Astrocyte of the cerebellum (primary cell): ENCODE data around the gene MALSU1.

Experiments used
- DNase-seq: peaks from one replicate; pipeline ENCODE4 v3.0.0-alpha.2; 2011; ENCODE audit warnings: low read depth
- H3K4me3 ChIP-seq: 2 replicates; pipeline ENCODE4 v1.5.1; 2011; ENCODE audit warnings: mild to moderate bottlenecking, low read depth, low read length, moderate library complexity
- CTCF ChIP-seq: IDR thresholded peaks from 2 replicates; pipeline ENCODE4 v1.5.1; 2012; ENCODE audit warnings: low read length, low read depth, moderate library complexity, mild to moderate bottlenecking; ENCODE audit errors: missing control alignments
- in situ Hi-C: cut with HindIII; loops from 2 replicates; pipeline ENCODE4 v1.10.0; 2017; ENCODE audit warnings: low sequenced_read_pairs

MALSU1 gene

DNA sequence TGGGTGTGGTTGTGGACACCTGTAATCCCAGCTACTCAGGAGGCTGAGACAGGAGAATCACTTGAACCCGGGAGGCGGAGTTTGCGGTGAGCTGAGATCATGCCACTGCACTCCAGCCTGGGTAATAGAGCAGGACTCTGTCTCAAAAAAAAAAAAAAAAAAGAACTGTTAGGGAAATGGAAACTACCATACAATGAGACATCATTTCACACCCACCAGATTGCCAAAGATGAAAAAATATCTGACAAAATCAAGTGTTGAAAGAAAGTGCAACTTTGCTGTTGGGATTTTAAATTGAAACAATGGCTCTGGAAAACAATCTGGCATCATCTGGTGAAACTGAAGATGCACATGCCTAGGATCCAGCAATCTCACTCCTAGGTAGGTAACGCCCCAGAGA, 16.1 kb upstream of the MALSU1 start:
- TF ChIP-seq CTCF = no peak
- DNase-seq = no peak
- in situ Hi-C loops = no loop called here
- no peak overlapping the region for H3K4me3 ChIP-seq

- in situ Hi-C loops = loop anchor here (5.0 kb wide), 1 partner anchor 52 kb away; no protein-coding TSS in a partner anchor
- H3K4me3 ChIP-seq = no peak overlapping the region
- DNase-seq = no peak
- no peak for TF ChIP-seq CTCF
These were observed 14.3 kb upstream of the MALSU1 start for GRCh38 chr7:23284871-23285270.

DNA sequence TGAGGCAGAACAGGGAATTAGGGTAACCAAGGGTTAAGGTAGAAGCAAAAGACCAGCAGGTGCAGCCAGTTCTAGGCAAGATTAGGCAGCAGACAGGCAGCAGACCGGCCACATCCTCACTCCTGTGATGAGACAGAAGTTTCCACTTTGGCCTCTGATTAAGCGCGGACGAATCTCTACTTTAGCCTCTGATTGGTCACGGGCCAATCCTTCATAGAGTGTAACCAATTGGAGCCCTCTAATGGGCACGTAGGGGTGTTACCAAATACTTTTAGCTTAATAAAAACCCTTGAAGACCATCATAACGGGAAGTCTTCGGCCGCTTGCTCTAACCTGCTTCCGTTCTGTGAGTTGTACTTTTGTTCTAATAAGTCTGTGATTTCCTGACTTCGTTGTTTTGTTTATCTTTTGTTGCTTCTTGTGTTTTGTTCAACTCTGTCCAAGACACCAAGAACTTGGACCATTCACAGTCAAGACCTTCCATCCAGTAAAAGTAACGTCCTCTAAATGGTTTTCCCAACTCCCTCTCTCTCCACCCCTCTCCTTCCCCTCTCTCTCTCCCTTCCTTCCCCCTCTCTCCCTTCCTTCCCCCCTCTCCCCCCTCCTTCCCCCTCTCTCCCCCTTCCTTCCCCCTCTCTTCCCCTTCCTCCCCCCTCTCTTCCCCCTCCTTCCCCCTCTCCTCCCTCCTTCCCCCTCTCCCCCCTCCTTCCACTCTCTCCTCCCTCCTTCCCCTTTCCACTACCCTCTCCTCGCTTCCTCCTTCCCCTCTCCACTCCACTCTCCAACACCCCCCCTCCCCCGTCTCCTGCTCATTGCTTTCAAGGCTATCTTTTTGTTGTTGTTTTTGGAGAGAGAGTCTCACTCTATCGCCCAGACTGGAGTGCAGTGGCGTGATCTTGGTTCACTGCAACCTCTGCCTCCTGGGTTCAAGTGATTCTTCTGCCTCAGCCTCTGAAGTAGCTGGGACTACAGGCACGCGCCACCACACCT, 13.2 kb upstream of the MALSU1 start:
- DNase-seq = no peak
- no peak for TF ChIP-seq CTCF
- in situ Hi-C loops = loop anchor here (5.0 kb wide), 1 partner anchor 51 kb away; no protein-coding TSS in a partner anchor
- no peak overlapping the region for H3K4me3 ChIP-seq

GRCh38 chr7:23287612-23288011, 11.5 kb upstream of the MALSU1 start:
- no peak overlapping the region for H3K4me3 ChIP-seq
- no peak for TF ChIP-seq CTCF
- no peak for DNase-seq
- in situ Hi-C loops = loop anchor here (5.0 kb wide), 1 partner anchor 50 kb away; no protein-coding TSS in a partner anchor

DNA sequence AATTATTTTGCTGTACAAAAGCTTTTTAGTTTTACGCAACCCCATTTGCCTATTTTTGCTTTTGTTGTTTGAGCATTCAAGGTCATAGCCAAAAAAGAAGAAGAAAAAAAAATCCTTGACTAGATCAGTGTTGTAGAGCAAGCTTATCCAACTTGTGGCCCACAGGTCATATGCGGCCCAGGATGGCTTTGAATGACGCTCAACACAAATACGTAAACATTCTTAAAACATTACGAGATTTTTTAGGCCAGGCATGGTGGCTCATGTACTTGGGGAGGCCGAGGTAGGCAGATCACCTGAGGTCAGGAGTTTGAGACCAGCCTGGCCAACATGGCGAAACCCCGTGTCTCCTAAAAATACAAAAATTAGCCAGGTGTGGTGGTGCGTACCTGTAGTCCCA, 8.1 kb upstream of the MALSU1 start:
- H3K4me3 ChIP-seq = no peak overlapping the region
- no peak for DNase-seq
- TF ChIP-seq CTCF = no peak
- in situ Hi-C loops = no loop called here

- peak; percentile 35 for DNase-seq
- no peak overlapping the region for H3K4me3 ChIP-seq
- in situ Hi-C loops = no loop called here
- no peak for TF ChIP-seq CTCF
These were observed 7.1 kb upstream of the MALSU1 start for GRCh38 chr7:23291957-23292560.
